ENCODE measurements around the gene KPNA3.
A peak's percentile ranks its signal among the peaks of the same experiment; 100 is the strongest.
"Not testable (repeated sequence)": the region's sequence is repeated elsewhere in the genome, so short reads cannot be mapped to it uniquely, and the experiment has no call there.

The KPNA3 gene

DNA sequence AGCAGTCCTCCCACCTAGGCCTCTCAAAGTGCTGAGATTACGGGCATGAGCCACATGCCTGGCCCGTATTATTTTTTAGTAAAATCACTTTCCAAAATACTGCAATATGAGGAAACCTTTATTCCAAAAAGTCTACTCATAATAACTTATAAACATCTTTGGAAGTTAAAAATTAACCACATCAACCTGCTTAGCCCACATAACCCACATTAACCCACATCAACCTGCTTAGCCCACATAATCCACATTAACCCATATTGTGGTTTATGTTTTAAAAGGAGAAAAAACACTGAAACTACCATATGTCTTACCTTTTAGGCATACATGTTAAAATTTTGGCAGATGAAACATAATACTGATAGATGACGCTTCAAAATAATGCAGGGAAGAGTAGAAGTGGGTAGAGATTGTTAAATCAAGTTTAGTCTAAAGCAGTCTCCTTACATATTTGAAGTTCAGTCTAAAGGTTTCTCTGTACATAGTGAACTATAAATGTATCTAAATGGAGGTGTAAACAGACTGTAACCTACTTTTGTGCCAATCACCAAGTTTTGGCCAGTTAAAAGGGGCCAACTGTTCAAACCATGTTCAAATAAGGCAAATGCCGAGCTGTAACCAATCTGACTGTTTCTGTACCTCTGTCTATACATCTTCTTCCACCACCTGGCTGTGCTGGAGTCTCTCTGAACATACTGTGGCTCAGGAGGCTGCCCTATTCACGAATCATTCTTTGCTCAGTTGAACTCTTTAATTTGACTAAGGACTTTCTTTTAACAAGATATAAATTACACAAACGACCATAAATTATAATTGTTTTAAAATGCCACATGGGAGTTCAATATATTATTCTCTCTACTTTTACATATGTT lies 14.5 kb downstream of the KPNA3 start:
- TF ChIP-seq, protein P1, sequence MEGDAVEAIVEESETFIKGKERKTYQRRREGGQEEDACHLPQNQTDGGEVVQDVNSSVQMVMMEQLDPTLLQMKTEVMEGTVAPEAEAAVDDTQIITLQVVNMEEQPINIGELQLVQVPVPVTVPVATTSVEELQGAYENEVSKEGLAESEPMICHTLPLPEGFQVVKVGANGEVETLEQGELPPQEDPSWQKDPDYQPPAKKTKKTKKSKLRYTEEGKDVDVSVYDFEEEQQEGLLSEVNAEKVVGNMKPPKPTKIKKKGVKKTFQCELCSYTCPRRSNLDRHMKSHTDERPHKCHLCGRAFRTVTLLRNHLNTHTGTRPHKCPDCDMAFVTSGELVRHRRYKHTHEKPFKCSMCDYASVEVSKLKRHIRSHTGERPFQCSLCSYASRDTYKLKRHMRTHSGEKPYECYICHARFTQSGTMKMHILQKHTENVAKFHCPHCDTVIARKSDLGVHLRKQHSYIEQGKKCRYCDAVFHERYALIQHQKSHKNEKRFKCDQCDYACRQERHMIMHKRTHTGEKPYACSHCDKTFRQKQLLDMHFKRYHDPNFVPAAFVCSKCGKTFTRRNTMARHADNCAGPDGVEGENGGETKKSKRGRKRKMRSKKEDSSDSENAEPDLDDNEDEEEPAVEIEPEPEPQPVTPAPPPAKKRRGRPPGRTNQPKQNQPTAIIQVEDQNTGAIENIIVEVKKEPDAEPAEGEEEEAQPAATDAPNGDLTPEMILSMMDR (IDR thresholded peaks at IDR 0.05; ENCODE audit: insufficient read depth, low read length, poor library complexity, severe bottlenecking): no peak
- Histone ChIP-seq H3K4me3 (replicated peaks; ENCODE audit: low read depth, low read length) (no peak overlapping the region), H3K27me3 (replicated peaks; ENCODE audit: control insufficient read depth, insufficient read depth, low read length) (no peaks in the 10 kb centered on the region), H3K36me3 (ENCODE audit: control insufficient read depth, insufficient read depth, low read length) (no peaks in the 10 kb centered on the region)
- DNase-seq (ENCODE audit: extremely low read depth, insufficient read length): no peak

GRCh38 chr13:49776871-49777270 lies 15.6 kb downstream of the KPNA3 start:
- no peak for DNase-seq (ENCODE audit: extremely low read depth, insufficient read length)
- H3K36me3 ChIP-seq (ENCODE audit: control insufficient read depth, insufficient read depth, low read length): no peaks in the 10 kb centered on the region
- TF ChIP-seq, protein P1 (IDR thresholded peaks at IDR 0.05; ENCODE audit: insufficient read depth, low read length, poor library complexity, severe bottlenecking): no peak
- H3K4me3 ChIP-seq (replicated peaks; ENCODE audit: low read depth, low read length): no peak overlapping the region
- H3K27me3 ChIP-seq (replicated peaks; ENCODE audit: control insufficient read depth, insufficient read depth, low read length): no peaks in the 10 kb centered on the region

GRCh38 chr13:49774376-49775005 lies 18.0 kb downstream of the KPNA3 start:
- Histone ChIP-seq H3K4me3 (replicated peaks; ENCODE audit: low read depth, low read length) (no peak overlapping the region), H3K36me3 (ENCODE audit: control insufficient read depth, insufficient read depth, low read length) (no peaks in the 10 kb centered on the region), H3K27me3 (replicated peaks; ENCODE audit: control insufficient read depth, insufficient read depth, low read length) (no peaks in the 10 kb centered on the region)
- TF ChIP-seq, protein P1 (IDR thresholded peaks at IDR 0.05; ENCODE audit: insufficient read depth, low read length, poor library complexity, severe bottlenecking): no peak
- no peak for DNase-seq (ENCODE audit: extremely low read depth, insufficient read length)

DNA sequence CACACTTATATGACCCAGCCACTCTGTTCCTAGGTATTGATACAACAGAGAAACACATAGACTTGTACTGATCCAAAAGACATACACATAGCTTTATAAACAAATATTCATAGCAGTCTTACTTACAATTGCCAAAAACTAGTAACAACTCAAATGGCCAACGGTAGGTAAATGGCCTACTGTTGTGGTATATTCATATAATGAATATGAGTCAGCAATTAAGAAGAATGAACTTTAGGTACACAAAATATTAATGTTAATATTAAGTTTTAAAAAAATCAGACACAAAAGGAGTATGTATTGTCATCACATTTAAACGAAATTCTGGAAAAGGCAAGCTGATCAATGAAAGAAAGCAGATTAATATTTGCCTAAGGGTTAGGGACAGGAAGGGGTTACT lies 19.7 kb downstream of the KPNA3 start:
- H3K4me3 ChIP-seq (replicated peaks; ENCODE audit: low read depth, low read length): no peak overlapping the region
- TF ChIP-seq, protein P1 (IDR thresholded peaks at IDR 0.05; ENCODE audit: insufficient read depth, low read length, poor library complexity, severe bottlenecking): no peak
- H3K27me3 ChIP-seq (replicated peaks; ENCODE audit: control insufficient read depth, insufficient read depth, low read length): no peaks in the 10 kb centered on the region
- no peak for DNase-seq (ENCODE audit: extremely low read depth, insufficient read length)
- no peaks in the 10 kb centered on the region for H3K36me3 ChIP-seq (ENCODE audit: control insufficient read depth, insufficient read depth, low read length)

GRCh38 chr13:49761811-49762210 lies 30.7 kb downstream of the KPNA3 start:
- not testable (repeated sequence) for DNase-seq (ENCODE audit: extremely low read depth, insufficient read length); H3K27me3 ChIP-seq (replicated peaks; ENCODE audit: control insufficient read depth, insufficient read depth, low read length); H3K4me3 ChIP-seq (replicated peaks; ENCODE audit: low read depth, low read length); H3K36me3 ChIP-seq (ENCODE audit: control insufficient read depth, insufficient read depth, low read length)

GRCh38 chr13:49760558-49760957 lies 31.9 kb downstream of the KPNA3 start:
- no peaks in the 10 kb centered on the region for H3K27me3 ChIP-seq (replicated peaks; ENCODE audit: control insufficient read depth, insufficient read depth, low read length)
- TF ChIP-seq, protein P1 (IDR thresholded peaks at IDR 0.05; ENCODE audit: insufficient read depth, low read length, poor library complexity, severe bottlenecking): no peak
- DNase-seq (ENCODE audit: extremely low read depth, insufficient read length): peak; percentile 13
- H3K4me3 ChIP-seq (replicated peaks; ENCODE audit: low read depth, low read length): no peak overlapping the region
- H3K36me3 ChIP-seq (ENCODE audit: control insufficient read depth, insufficient read depth, low read length): no peaks in the 10 kb centered on the region
